Activated gamma-delta T cell (primary cell): ENCODE results near the gene LMF1.

Experiments
- DNase-seq: peaks from one replicate; lab custom pipeline; 2025; lab: John Stamatoyannopoulos, UW

The LMF1 gene

DNA sequence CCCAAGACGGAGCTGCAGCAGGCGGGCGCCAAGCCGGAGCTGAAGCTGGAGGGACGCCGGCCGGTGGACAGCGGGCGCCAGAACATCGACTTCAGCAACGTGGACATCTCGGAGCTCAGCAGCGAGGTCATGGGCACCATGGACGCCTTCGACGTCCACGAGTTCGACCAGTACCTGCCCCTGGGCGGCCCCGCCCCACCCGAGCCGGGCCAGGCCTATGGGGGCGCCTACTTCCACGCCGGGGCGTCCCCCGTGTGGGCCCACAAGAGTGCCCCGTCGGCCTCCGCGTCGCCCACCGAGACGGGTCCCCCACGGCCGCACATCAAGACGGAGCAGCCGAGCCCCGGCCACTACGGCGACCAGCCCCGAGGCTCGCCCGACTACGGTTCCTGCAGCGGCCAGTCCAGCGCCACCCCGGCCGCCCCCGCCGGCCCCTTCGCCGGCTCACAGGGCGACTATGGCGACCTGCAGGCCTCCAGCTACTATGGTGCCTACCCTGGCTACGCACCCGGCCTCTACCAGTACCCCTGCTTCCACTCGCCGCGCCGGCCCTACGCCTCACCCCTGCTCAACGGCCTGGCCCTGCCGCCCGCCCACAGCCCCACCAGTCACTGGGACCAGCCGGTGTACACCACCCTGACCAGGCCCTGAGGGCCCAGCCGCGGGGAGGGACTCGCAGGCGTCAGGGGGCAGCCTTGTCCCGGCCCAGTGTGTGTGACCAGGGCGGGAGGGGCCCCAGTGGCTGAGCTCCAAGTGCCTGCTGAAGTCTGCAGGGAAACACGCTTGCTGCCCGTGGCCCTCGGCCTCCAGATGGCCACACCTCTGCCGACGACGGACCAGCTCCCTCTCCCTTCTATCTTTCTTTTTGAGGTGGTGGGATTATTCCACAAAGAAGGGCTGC lies 14.2 kb upstream of the LMF1 start:
- DNase-seq, result no peak

DNA sequence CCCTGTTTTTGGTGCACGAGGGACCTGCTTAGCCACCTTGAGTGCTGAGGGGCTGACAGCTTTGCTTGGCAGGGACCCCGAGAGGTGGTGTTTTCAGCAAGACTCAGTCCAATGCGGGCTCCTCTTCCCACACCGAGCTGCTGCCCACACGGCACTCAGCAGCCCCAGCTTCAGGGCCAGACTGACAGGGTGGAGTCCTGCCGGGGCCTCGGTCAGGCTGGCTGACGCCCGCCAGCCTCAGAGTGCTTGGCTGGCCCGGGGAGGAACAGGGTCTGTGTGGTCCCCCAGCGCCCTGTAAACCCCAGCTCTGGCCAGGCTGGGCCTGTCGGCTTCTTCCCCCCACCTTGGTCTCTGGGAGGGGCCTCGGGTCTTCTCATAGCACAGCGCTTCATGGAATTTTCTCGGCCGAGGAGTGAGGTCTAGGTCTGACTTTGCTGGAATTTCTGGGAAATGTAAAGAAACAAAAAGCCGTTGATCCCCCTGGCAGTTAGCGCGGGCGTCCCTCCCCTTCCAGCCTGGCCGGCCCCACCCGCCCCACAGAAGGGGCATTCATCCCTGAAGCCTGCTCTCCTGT lies 13.4 kb upstream of the LMF1 start:
- DNase-seq, result no peak

DNA sequence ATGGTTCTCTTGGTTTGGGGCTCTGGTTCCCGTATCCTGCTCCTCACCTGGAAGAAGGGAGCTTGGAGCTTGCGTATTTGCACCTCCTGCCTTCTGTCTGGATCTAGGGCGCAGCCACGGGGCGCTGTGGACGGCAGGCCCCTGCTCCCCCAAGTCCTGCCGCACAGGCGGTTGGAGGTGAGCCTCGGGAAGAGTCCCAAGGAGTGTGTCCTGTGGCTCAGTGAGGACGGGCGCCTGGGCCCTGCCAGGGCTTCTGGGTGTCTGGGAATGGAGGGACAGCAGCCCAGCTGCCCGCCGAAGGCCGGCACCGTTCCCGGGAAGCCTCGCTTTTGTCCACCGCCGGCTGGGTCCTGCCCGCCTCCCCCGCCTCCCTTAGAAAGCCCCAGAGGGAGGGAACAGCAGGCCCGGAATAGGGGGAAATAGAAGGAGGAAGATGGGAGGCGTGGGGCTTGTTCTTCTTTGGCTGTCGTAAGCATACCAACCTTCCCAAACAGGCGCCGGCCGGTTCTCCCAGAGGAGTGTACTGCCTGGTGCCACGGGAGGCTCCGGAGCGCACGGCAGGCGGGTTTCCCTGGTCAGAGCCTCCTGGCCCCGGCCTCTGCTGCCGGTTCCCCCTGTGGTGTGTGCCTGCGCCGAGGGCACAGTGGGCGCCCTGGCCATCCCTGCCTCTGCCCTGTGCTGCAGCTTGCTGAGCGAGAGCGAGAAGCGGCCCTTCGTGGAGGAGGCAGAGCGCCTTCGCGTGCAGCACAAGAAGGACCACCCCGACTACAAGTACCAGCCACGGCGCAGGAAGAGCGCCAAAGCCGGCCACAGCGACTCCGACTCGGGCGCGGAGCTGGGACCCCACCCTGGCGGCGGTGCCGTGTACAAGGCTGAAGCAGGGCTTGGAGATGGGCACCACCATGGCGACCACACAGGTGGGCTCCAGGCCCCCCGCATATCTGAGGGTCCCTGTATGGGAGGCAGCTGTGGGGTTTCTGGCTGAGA lies 12.6 kb upstream of the LMF1 start:
- no peak for DNase-seq

DNA sequence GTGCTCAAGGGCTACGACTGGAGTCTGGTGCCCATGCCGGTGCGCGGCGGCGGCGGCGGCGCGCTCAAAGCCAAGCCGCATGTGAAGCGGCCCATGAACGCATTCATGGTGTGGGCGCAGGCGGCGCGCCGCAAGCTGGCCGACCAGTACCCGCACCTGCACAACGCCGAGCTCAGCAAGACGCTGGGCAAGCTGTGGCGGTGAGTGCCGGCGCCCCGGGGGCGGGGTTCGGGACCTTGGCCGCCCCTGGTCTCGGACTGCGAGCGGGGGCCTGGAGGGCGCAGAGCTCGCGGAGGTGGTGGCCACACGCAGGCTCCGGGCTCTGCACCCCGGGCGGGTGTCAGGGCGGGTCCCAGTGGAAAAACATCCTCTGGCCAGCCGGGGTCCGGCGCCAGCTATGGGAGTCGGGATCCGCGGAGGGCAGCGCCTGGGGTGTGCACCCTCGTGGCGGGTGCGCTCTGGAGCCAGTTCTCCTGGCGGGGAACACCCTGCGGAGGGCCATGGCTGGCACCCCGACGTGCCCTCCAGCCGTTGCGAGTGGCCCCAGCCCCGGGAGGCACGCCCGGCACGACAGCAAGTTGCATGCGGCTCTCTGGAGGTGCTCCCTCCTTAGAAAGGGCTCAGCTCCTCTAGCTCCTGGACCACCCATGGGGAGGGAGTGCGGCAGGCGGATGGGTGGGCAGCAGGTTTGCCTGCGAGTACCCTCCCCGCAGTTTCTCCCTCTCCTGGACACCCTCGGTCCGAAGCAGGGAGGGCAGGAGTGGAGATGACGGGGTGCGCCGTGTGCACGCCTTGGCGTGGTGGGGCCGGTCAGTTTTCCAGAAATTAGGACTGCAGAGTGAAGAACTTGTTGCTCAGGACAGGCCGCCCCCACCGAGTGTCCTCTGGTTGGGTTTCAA lies 11.6 kb upstream of the LMF1 start:
- DNase-seq, result no peak

DNA sequence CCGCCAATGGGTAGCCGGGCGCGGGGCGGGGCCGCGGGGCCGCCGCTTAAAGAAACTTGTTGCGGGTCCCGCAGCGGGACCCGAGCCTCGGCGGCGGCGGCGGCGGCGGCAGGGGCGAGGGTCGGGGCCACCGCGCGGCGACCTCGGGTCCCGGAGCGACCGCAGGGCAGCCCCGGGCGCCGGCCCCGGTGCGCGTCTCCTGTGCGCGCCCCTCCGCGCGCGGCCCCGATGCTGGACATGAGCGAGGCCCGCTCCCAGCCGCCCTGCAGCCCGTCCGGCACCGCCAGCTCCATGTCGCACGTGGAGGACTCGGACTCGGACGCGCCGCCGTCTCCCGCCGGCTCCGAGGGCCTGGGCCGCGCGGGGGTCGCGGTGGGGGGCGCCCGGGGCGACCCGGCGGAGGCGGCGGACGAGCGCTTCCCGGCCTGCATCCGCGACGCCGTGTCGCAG lies 10.9 kb upstream of the LMF1 start, which contains the start of gene SOX8:
SOX8 (plus strand) TSS at position 76 of the 450 bp plus-strand sequence; CDS start at position 229, 153 bp downstream.
- DNase-seq, result no peak

DNA sequence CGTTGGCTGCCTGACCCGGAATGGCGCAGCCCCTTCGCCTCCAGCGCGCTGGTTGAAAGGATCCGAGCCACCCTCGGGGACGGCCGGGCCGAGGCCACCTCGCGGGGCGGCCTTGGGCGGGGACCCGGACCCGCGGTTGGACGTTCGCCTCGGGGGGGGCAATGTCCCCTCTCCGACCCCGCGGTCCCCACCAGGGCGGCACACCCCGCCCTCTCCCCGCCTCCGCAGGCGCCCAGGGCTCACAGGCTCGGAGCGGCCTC lies 9.7 kb upstream of the LMF1 start:
- no peak for DNase-seq

DNA sequence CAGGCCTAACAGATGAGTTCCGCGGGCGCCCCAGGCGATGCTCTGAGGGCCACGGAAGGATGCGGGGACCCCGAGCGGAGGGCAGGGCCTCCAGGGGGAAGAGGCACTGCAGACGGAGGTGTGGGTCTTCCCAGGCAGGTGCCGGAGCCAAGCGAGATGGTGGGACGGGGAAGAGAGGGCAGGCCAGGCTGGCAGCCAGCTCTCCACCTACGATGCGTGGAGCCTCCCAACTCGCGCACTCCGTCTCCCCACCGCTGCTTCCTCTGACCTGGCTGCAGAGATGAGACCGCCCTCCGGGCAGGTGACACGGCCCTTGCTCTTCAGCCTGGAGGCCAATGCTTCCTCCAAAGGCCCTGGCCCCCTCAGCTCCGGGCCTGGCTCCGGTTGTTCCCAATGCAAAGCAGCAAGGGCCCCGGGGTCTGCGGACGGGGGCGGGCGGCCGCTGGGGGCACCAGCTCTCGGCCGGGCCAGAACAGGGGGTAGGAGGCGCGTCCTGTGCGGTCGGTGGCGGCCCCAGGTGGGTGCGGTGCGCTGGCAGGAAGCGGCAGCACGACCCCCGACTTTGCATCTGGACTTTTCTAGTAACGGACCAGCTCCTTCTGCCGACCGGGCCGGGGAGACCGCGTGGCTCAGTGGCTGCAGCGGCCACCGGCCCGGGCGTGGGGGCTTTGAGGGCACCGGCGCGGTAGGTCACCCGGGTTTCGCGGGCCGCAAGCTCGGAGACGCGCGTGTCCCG lies 9.2 kb upstream of the LMF1 start:
- DNase-seq, result no peak

DNA sequence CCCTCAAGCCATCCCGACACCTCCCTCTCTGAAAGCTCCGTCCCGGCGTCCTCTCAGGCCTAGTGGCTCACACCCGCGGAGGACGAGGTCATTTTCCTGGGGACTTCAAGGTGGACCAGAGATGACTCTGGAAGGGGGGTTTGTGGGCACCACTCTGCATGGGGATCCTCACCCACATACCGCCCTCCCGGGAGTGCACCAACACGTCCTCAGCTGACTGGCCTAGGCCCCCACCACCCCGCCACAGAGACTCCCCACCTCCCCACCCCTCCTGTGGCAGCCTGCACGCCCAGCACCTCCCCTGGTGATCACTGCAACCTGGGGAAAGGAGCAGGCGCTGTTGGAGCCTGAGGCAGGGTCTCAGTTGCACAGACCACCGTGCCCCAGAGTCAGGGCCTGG lies 8.4 kb upstream of the LMF1 start:
- DNase-seq, result no peak

DNA sequence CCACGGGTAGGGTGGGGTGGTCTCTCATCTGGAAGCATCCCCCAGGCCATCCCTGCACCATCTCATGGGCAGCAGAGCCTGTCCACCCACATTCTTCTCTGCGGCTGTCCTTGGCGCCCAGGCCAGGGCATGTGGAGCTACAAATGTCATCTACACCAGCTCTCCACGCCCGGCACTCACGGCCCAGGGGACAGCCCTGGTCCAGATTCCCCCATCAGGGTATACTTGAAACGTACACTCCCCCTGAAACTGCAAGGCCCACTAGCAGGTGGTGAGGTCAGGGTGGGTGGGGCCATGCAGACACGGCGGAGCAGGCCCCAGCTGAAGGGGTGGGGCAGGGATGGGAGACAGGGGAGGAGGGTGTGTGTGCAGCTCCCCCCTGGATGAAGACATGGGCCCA lies 7.6 kb upstream of the LMF1 start:
- DNase-seq, result no peak

DNA sequence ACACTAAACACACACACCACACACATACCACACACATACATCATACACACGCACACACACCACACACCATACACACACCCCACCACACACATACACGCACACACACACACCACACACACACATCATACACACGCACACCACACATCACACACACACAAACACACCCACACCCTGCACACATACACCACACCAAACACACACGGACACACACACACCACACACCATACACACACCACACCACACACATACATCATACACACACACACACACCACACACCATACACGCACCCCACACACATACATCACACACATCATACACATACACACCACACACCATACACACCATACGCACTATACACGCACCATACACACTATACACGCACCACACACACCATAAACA lies 7.1 kb upstream of the LMF1 start:
- no peak for DNase-seq

DNA sequence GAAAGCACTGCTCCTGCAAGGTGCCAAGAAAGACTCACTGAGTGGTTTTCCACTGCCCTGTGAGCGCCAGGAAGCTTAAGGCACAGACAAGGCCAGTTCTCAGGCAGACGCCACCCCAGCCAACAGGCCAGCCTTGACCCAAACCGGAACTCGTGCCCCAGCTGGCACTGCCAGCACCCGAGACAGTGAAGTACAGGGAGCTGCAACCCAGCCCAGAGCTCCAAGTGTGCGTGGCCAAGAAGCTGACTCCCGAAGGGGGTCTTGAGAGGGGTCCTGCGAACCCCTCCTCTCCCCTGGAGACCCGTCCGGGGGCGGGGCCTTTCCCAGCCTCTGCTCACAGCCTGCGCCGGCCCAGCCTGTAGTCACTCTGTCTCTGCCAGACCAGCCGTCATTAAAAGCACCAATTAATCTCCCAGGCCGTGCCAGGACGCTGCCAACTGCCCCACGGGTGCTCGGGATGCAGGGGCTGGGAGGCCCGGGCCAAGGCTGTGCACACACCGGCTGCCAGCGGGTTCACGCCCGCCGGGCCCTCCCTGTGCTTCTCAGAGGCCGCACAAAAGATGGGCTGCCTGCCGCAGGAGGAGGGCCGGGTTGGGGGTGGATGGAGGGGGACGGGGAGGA lies 6.4 kb upstream of the LMF1 start:
- DNase-seq, result no peak

DNA sequence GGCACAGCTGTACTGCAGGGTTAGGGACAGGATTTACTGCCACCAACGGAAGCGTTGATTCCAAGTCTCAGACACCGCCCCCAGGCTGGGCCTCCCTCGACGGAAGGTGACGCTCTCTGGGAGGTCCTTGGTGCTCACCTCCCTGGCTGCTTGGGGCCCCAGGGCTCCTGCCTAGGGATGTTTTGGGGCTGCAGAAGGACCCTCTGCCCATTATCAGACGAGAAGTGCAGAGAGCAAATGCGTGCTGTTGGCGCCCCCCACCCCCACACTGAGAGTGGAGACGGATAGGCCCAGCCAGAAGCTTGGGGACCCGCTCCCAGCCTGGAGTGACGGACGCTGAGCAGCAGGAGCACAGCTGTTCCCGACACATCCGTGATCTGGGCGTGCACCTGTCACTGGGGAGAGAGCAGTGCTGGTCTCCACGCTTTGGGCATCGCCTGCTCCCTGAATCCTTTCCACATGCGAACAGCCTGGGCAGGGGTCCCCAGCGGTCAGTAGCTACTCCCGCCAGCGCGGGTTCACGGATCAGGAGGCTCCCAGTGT lies 5.7 kb upstream of the LMF1 start:
- no peak for DNase-seq

DNA sequence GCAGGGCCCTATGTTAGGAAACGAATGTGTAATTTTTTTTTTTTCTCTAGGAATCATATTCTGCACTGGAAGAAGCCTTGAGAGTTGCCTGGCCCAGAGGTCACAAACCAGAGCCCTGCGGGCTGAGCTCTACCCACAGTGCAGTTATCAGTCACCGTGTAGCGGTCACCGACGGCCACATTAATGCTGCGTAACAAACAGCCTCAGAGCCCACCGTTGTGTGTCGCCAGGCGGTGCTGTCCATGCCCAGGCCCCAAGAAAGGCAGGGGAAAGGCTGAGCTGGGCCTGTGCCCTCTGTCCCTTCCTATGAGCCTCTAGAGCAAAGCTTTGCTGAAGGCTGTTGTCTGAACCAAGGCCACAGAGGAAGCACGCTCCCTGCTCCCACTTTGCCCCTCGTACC lies 4.5 kb upstream of the LMF1 start:
- no peak for DNase-seq

DNA sequence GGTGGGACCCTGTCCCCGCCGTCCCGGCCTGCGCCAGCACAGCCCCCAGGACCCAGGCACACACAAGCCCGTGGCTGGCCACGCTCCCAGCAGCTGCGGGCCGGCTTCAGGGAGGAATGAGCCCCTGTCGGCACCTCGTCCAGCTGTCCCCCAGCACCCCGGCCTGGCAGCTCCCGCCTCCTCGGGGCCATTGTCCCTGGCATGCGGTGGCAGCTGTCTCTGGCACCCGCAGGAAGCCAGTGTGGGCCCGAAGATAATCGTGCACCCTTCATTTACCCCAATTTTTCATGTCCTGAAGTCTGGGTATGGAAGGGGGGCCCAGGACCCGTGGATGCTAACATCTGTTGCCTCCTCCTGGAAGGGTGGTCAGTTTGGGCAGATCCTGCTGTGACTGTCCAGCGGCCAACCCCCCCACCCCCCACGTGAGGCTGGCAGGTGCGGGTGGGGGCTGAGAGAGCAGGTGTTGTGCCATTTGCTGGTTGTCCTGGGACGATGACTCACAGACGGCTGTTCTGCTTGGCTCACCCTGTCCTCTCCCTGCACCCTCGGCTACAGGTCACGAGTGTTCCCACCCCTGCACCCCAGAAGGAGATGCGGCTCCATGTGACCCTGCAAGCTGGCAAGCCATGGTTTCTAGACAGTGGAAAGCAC lies 4.0 kb upstream of the LMF1 start:
- DNase-seq, result no peak

DNA sequence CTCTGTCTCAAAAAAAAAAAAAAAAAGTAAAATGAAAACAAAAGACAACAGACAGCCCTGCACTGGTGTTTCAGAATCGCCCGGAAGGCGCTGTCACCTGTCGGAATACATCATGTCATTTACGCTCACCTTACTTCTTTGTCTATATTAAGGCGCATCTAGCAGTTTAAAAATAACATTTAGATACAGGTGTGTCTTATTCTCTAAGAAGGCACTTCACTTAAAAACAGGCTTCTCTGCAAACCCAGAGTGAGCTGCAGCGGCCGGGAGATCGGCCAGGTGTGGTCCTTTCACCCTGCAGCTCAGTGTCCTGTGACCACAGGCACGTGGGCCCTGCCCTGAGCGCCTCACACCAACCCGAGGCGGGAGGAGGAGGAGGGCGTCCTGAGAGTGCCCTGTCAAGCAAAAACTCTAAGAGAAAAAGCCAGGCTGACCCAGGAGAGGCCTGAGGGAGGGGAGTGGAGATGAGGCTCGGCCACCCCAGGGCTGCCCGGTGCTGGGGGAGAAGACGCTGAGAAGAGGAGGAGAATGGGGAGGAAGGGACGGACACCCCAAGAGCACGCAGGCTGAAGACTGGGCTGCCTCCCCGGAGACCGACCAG lies 3.3 kb upstream of the LMF1 start:
- no peak for DNase-seq

DNA sequence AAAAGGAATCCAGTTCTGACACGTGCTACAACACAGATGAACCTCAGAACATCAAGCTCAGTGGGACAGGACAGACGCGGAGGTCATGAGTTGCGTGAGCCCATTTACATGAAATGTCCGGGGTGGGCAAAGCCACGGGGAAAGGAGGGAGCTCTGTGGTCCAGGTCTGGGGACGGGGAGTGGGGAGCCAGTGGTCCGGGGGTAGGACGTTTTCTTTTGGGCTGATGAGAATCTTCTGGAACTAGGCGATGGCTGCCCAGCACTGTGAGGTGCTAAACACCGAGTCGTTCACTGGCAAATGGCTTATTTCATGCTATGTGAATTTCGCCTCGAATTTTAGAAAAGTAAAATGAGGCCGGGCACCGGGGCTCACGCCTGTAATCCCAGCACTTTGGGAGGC lies 2.6 kb upstream of the LMF1 start:
- DNase-seq, result no peak

DNA sequence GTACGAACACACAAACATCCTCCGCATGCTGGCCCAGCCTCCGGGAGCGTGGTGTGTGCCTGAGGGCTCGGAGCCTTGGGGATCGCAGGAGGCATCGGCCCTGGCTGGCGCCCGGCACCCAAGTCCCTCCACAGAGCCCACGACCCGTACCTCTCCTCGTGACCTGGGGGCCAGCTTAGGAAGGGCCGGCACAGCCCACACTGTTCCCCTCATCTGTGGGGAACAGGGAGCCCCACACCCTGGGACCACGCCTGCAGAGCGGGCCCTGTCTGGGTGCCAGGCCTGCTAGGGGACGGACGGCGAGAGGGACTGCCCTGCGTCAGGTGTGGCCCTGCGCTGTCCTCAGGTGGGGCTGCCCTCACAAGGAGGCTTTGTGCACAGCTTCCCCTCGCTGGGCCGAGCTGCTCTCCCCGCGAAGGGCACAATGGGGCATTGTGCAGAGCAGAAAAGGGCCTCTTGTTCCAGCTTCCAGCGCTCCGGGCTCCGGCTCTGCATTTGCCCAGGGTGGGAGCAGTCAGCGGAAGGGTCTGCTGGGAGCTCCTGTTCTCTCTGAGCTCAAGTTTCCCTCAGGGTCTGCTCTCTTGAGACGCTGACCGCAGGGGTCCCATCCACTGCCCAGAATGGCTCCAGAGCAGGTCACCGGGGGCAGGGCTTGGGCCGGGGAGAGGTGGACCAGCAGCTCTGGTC lies 1.7 kb upstream of the LMF1 start:
- DNase-seq, result no peak

DNA sequence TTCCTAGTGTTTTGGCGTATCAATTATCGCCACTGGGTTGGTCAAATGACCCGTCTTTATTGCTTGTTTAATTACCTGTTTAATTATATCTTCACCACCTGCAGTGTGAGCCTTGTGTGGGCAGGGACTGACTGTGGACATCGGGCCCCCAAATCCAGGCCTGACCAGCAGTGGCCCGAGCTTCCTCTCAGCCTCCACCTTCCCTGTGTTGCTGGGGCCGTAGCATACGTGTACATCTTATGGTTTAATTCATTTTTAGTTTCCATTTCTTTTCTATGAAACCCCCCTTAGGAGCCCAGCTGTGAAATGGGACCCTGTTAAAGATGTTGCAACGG lies 1.2 kb upstream of the LMF1 start:
- no peak for DNase-seq

DNA sequence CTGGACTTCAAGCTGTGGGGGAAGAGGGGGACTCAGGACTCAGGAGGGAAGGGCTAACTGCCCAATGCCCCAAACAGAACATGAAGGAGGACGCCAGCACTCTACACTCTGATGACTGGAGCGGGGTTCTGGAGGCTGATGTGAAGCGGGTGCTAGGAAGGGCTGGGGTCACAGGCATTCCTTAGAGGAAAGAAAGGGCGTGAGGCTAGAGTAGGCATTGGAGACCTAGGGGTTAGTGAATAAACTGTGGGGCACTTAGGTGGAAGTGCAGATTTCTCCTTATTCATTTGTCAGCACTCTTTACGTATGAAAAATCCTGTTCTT lies 760 bp upstream of the LMF1 start:
- no peak for DNase-seq
